ENCODE data around the gene SCUBE3. TPM values are rescaled to one million over a fixed set of nuclear protein-coding genes. Genes with fewer than 3 reads are reported as not detected.

Gene SCUBE3
- total and polyA plus RNA-seq, 2 of the 13 experiments (the other 11 are each of a cell fraction or from before 2014, with no cell fraction given): not detected

DNA sequence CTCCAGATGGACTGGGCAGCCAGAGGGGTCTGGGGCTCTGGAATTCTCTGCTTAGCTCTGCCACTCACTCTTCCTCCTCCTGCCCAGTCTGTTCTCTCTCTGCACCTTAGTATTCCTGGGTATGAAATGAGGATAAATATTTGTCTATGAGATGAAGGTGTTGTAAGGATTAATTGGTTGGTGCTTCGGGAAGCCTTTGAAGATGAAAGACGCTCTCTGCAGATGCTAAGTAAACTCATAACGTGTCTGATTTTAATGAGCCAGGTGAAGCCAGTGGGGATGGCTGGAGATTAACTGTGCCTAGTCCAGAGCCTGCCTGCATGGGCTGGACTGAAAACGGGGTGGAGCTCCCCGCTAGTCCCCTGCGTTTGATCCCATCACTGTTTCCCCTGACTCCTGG, 49.5 kb upstream of the SCUBE3 start:
- peaks cover 0 to 5% of the 10 kb centered on the region in 2 experiments; a peak in 3 of 5 replicates for H3K27me3 ChIP-seq (ENCODE audit: control insufficient read depth in 1 of 2, insufficient read depth in 2 of 2, low read length in 2 of 2)
- no peak overlapping the region for H2AFZ ChIP-seq (ENCODE audit: low read length)
- TF ChIP-seq GFI1 (CRISPR knock-in tag; IDR thresholded peaks at IDR 0.05; ENCODE audit: borderline replicate concordance): 0 out of 2 replicates have a peak, but pooled peaks have one; percentile 16
- TF ChIP-seq, protein P1, sequence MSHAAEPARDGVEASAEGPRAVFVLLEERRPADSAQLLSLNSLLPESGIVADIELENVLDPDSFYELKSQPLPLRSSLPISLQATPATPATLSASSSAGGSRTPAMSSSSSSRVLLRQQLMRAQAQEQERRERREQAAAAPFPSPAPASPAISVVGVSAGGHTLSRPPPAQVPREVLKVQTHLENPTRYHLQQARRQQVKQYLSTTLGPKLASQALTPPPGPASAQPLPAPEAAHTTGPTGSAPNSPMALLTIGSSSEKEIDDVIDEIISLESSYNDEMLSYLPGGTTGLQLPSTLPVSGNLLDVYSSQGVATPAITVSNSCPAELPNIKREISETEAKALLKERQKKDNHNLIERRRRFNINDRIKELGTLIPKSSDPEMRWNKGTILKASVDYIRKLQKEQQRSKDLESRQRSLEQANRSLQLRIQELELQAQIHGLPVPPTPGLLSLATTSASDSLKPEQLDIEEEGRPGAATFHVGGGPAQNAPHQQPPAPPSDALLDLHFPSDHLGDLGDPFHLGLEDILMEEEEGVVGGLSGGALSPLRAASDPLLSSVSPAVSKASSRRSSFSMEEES (CRISPR knock-in tag; IDR thresholded peaks at IDR 0.05): no peak
- TF ChIP-seq ZNF75D (CRISPR knock-in tag; IDR thresholded peaks at IDR 0.05; ENCODE audit: borderline replicate concordance): no peak
- TF ChIP-seq, protein P2, sequence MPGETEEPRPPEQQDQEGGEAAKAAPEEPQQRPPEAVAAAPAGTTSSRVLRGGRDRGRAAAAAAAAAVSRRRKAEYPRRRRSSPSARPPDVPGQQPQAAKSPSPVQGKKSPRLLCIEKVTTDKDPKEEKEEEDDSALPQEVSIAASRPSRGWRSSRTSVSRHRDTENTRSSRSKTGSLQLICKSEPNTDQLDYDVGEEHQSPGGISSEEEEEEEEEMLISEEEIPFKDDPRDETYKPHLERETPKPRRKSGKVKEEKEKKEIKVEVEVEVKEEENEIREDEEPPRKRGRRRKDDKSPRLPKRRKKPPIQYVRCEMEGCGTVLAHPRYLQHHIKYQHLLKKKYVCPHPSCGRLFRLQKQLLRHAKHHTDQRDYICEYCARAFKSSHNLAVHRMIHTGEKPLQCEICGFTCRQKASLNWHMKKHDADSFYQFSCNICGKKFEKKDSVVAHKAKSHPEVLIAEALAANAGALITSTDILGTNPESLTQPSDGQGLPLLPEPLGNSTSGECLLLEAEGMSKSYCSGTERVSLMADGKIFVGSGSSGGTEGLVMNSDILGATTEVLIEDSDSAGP (CRISPR knock-in tag; IDR thresholded peaks at IDR 0.05; ENCODE audit: borderline replicate concordance): no peak
- TF ChIP-seq TCF7 (IDR thresholded peaks at IDR 0.05; ENCODE audit: low read depth): peak; percentile 62
- TF ChIP-seq SRSF9 (IDR thresholded peaks at IDR 0.05; ENCODE audit: borderline replicate concordance, insufficient read depth, low read depth, low read length, poor library complexity, severe bottlenecking): no peak
- no peaks in the 10 kb centered on the region for H3K79me2 ChIP-seq (ENCODE audit: insufficient read depth, low read length)
- WGBS (ENCODE audit: low lambda C conversion rate): 9% methylated on average over 5 of the region's 6 CpGs
- intact Hi-C loops (cut with micrococcal nuclease; ENCODE audit: unreplicated experiment) (no loop called here), in situ Hi-C loops (cut with HindIII; ENCODE audit: extremely low pct_ligation_motif_present, low pct_unique_long_range_greater_than_20kb) (no loop called here)
- no peak for DNase-seq (ENCODE audit: low spot score)
- H3K9me3 ChIP-seq (ENCODE audit: low read length): no peaks in the 10 kb centered on the region
- H3K27ac ChIP-seq (ENCODE audit: extremely low read length, insufficient read depth, low read length): no peak overlapping the region
- ATAC-seq: no peak
- no peak overlapping the region for H3K4me2 ChIP-seq (ENCODE audit: low read depth, low read length)
- peaks cover 70% of the 10 kb centered on the region for H3K4me1 ChIP-seq (ENCODE audit: insufficient read depth, low read length)
- FAIRE-seq: no peak
- ChIA-PET POLR2A (no interaction called here), CTCF (ENCODE audit: low intra/inter-chr PET ratio, low total read pairs) (no interaction called here)
- H4K20me1 ChIP-seq (ENCODE audit: insufficient read depth, low read length): no peaks in the 10 kb centered on the region
- H3K4me3 ChIP-seq (replicated peaks in 1 of 3; ENCODE audit: insufficient read depth in 1 of 3, low read depth in 2 of 3, low read length in 3 of 3): no peak overlapping the region
- H3K9ac ChIP-seq (ENCODE audit: insufficient read depth, low read depth, low read length): no peak overlapping the region
- H3K36me3 ChIP-seq (replicated peaks in 1 of 2; ENCODE audit: control insufficient read depth in 1 of 2, insufficient read depth in 2 of 2, low read length in 2 of 2): no peaks in the 10 kb centered on the region
- BruUV-seq (replicated peaks): no TSS peak
